GM12892 (cell line): ENCODE measurements around the gene SP4.

ENCODE experiments used
- POLR2AphosphoS5 ChIP-seq: IDR thresholded peaks from 2 replicates; pipeline ENCODE4 v1.6.1; 2011; ENCODE audit warnings: low read depth, low read length, control low read depth
- TAF1 ChIP-seq: IDR thresholded peaks from 2 replicates; pipeline ENCODE4 v1.6.1; 2011; ENCODE audit warnings: low read depth, mild to moderate bottlenecking, control low read depth, low read length, borderline replicate concordance

DNA sequence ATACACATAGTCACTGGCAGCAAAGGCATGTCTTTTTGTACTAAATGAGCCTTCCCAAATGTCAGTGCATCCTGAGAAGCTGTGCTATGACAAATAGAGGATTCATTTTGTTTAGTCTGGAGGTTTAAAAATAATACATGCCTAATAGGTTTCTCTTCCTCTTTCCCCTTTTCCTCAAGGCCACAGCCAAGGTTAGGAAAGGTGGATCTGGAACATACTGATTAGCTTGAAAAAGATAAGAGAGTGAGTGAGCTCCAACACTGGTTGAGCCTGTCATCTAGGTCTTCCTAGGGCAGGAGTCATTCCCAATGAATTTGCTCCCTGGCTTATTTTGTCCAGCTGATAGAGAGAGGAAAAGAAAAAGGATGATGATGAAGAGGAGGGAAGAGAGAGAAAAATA is 14.4 kb upstream of the SP4 start:
- TF ChIP-seq POLR2AphosphoS5 (no peak), TAF1 (no peak)
